ENCODE results near the gene TJP3.

- no peak for TF ChIP-seq CTCF (IDR thresholded peaks at IDR 0.05; ENCODE audit: low read depth, low read length, poor library complexity, severe bottlenecking)
- TF ChIP-seq EZH2phosphoT487 (IDR thresholded peaks at IDR 0.05; ENCODE audit: borderline replicate concordance, low read length): no peak
Measured at GRCh38 chr19:3740431-3740830, 32.2 kb downstream of the TJP3 start.

Data from DOHH2 (cell line).